Gastroesophageal sphincter (tissue), 4 donors: ENCODE measurements around the gene PTPN1. TPM values are rescaled to one million over a fixed set of nuclear protein-coding genes. Genes with fewer than 3 reads are reported as not detected.

Experiments
- ATAC-seq: fragments of 150-250 bp; one replicate; pipeline ENCODE4 v1.9.1; 2016; ENCODE audit warnings: mild to moderate bottlenecking, moderate library complexity
- H3K27ac ChIP-seq, 4 donors: fragments of 200-600 bp; sonication (generic) in 3 of 4; 1 replicate in 3 of 4; 2 replicates in 1 of 4; pipeline ENCODE4 v1.5.1; 2016 to 2019
- H3K27me3 ChIP-seq: fragments of 200-600 bp; sonication (generic); one replicate; pipeline ENCODE4 v1.5.1; 2019
- H3K36me3 ChIP-seq, 2 donors: fragments of 200-600 bp; sonication (generic); one replicate each; pipeline ENCODE4 v1.5.1; 2019; ENCODE audit warnings: control low read depth in 1 of 2
- H3K4me1 ChIP-seq, 3 donors: fragments of 200-600 bp; sonication (generic); 1 replicate in 2 of 3; 2 replicates in 1 of 3; pipeline ENCODE4 v1.5.1; 2016 to 2019; ENCODE audit warnings: control low read depth in 2 of 3
- H3K4me3 ChIP-seq, 2 donors: fragments of 200-600 bp; sonication (generic); one replicate each; pipeline ENCODE4 v1.5.1; 2019; ENCODE audit warnings: mild to moderate bottlenecking in 1 of 2, moderate library complexity in 1 of 2
- H3K9me3 ChIP-seq, 3 donors: fragments of 200-600 bp; sonication (generic); one replicate each; pipeline ENCODE4 v1.5.1; 2017 to 2019; ENCODE audit warnings: control low read depth in 2 of 3
- CTCF ChIP-seq, 4 experiments: fragments of 200-600 bp in 2 of 4; fragments of 450-650 bp in 2 of 4; sonication (generic) in 1 of 4; IDR thresholded peaks; one replicate each; pipeline ENCODE4 v1.5.1; 2017 to 2019; ENCODE audit warnings: antibody characterized with exemption in 4 of 4, mild to moderate bottlenecking in 2 of 4, moderate library complexity in 2 of 4
- EP300 ChIP-seq: sonication (generic); formaldehyde crosslinking; IDR thresholded peaks from one replicate; pipeline ENCODE4 v1.6.1; 2017; ENCODE audit warnings: antibody characterized with exemption, mild to moderate bottlenecking
- POLR2A ChIP-seq, 2 donors: fragments of 450-650 bp; IDR thresholded peaks; one replicate each; pipeline ENCODE4 v1.6.1; 2017; ENCODE audit warnings: antibody characterized with exemption in 2 of 2, mild to moderate bottlenecking in 2 of 2, moderate library complexity in 1 of 2
- POLR2AphosphoS5 ChIP-seq: sonication (generic); formaldehyde crosslinking; IDR thresholded peaks from one replicate; pipeline ENCODE4 v1.6.1; 2017; ENCODE audit warnings: antibody characterized with exemption
- WGBS, 2 donors: methylation state at CpG; one replicate each; pipeline ENCODE4 v1.1.5; 2018; ENCODE audit warnings: low coverage in 1 of 2; 5-methylcytosine and 5-hydroxymethylcytosine counted together
- total RNA-seq, 4 donors: library from RNA; depleted of rRNA; stranded (reverse); fragments of >200 nt; gene quantifications; one replicate each; pipeline ENCODE4 v1.1.0, GENCODE V29; 2016

PTPN1 gene
- total RNA-seq, 4 donors from 2014 or later = 27.6 to 43.6 (median 38.4) TPM

- Histone ChIP-seq H3K4me3 (no peak overlapping the region), H3K36me3 (no peaks in the 10 kb centered on the region), H3K9me3 (no peaks in the 10 kb centered on the region), H3K4me1 (peaks cover 0 to 26% (median 0%) of the 10 kb centered on the region in 3 donors), H3K27me3 (no peaks in the 10 kb centered on the region), H3K27ac (no peak overlapping the region)
- TF ChIP-seq CTCF (IDR thresholded peaks at IDR 0.05) = no peak
- TF ChIP-seq POLR2A (IDR thresholded peaks at IDR 0.05) = no peak
- no peak for TF ChIP-seq POLR2AphosphoS5
- TF ChIP-seq EP300 = no peak
- WGBS, 2 donors = 99 to 100% methylated on average over 4 of the region's 4 CpGs
- no peak for ATAC-seq
Measured at GRCh38 chr20:50554694-50555579, 44.8 kb downstream of the PTPN1 start.

- Histone ChIP-seq H3K4me1 (peaks cover under 1 to 26% (median under 1%) of the 10 kb centered on the region in 3 donors), H3K27ac (no peak overlapping the region), H3K4me3 (no peak overlapping the region), H3K9me3 (no peaks in the 10 kb centered on the region), H3K36me3 (no peaks in the 10 kb centered on the region), H3K27me3 (no peaks in the 10 kb centered on the region)
- no peak for ATAC-seq
- TF ChIP-seq EP300 (no peak), POLR2AphosphoS5 (no peak), POLR2A (IDR thresholded peaks at IDR 0.05) (no peak), CTCF (IDR thresholded peaks at IDR 0.05) (no peak)
- WGBS, 2 donors = 76 to 95% methylated on average over 4 to 5 of the region's 5 CpGs
Measured at GRCh38 chr20:50555662-50556061, 45.5 kb downstream of the PTPN1 start.

- 96 to 100% methylated on average over 3 to 5 of the region's 11 CpGs for WGBS, 2 donors
- no peak for ATAC-seq
- Histone ChIP-seq H3K36me3 (peaks cover 0 to 14% of the 10 kb centered on the region in 2 donors), H3K4me3 (no peak overlapping the region), H3K27me3 (no peaks in the 10 kb centered on the region), H3K9me3 (no peaks in the 10 kb centered on the region), H3K27ac (no peak overlapping the region), H3K4me1 (peaks cover 3 to 29% (median 7%) of the 10 kb centered on the region in 3 donors)
- no peak for TF ChIP-seq EP300
- TF ChIP-seq POLR2A (IDR thresholded peaks at IDR 0.05) = no peak
- no peak for TF ChIP-seq POLR2AphosphoS5
- no peak for TF ChIP-seq CTCF (IDR thresholded peaks at IDR 0.05)
Measured at GRCh38 chr20:50557549-50558134, 47.5 kb downstream of the PTPN1 start.

GRCh38 chr20:50558483-50558925 lies 48.3 kb downstream of the PTPN1 start:
- no peak for TF ChIP-seq POLR2AphosphoS5
- no peak for TF ChIP-seq EP300
- TF ChIP-seq POLR2A (IDR thresholded peaks at IDR 0.05) = no peak
- 78 to 91% methylated on average over 4 of the region's 4 CpGs for WGBS, 2 donors
- H3K27me3 ChIP-seq = no peaks in the 10 kb centered on the region
- H3K4me3 ChIP-seq = no peak overlapping the region
- H3K9me3 ChIP-seq = no peaks in the 10 kb centered on the region
- peaks cover 0 to 14% of the 10 kb centered on the region in 2 donors for H3K36me3 ChIP-seq
- ATAC-seq = no peak
- no peak overlapping the region for H3K27ac ChIP-seq
- peaks cover 3 to 38% (median 7%) of the 10 kb centered on the region in 3 donors for H3K4me1 ChIP-seq

GRCh38 chr20:50559149-50559548 lies 49.0 kb downstream of the PTPN1 start:
- Histone ChIP-seq H3K27me3 (no peaks in the 10 kb centered on the region), H3K27ac (no peak overlapping the region), H3K36me3 (peaks cover 0 to 14% of the 10 kb centered on the region in 2 donors), H3K4me3 (no peak overlapping the region), H3K9me3 (no peaks in the 10 kb centered on the region), H3K4me1 (peaks cover 3 to 40% (median 7%) of the 10 kb centered on the region in 3 donors)
- TF ChIP-seq POLR2AphosphoS5 (no peak), CTCF (IDR thresholded peaks at IDR 0.05) (no peak), EP300 (no peak), POLR2A (IDR thresholded peaks at IDR 0.05) (no peak)
- WGBS, 2 donors = 93 to 95% methylated on average over 6 of the region's 6 CpGs
- no peak for ATAC-seq
